MM.1S (cell line): ENCODE results near the gene MCF2L2.

Experiments used
- EZH2phosphoT487 ChIP-seq: fragments of 300-600 bp; sonication (generic); IDR thresholded peaks from 2 replicates; pipeline ENCODE4 v1.6.1; 2018; ENCODE audit warnings: antibody characterized with exemption, low read length
- TF ChIP-seq, protein P1 (sequence below): fragments of 300-600 bp; sonication (generic); IDR thresholded peaks from 2 replicates; pipeline ENCODE4 v1.5.1; 2016; ENCODE audit warnings: antibody characterized with exemption, low read length, mixed read lengths

DNA sequence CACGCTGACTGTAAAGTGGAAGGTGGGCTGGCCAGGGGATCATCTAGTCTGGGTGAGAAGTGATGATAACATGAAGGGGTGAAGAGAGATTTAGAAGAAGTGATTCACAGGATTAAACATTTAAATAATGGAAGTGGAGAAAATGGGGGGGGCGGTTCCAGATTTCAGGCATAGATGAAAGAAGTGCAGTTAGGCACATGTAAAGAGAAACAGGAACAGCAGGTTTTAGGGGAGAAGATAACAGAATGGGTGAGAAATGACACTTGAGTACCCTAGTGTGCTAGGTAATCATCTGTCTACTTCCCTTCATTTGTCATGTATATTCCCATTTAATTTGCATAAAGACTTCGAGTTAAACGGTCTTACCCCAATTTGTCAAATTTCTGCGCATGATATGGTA lies 160.1 kb downstream of the MCF2L2 start:
- TF ChIP-seq EZH2phosphoT487: no peak
- TF ChIP-seq, protein P1, sequence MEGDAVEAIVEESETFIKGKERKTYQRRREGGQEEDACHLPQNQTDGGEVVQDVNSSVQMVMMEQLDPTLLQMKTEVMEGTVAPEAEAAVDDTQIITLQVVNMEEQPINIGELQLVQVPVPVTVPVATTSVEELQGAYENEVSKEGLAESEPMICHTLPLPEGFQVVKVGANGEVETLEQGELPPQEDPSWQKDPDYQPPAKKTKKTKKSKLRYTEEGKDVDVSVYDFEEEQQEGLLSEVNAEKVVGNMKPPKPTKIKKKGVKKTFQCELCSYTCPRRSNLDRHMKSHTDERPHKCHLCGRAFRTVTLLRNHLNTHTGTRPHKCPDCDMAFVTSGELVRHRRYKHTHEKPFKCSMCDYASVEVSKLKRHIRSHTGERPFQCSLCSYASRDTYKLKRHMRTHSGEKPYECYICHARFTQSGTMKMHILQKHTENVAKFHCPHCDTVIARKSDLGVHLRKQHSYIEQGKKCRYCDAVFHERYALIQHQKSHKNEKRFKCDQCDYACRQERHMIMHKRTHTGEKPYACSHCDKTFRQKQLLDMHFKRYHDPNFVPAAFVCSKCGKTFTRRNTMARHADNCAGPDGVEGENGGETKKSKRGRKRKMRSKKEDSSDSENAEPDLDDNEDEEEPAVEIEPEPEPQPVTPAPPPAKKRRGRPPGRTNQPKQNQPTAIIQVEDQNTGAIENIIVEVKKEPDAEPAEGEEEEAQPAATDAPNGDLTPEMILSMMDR: no peak
